ENCODE data around the gene TMEM132D. TPM values are rescaled to one million over a fixed set of nuclear protein-coding genes. Genes with fewer than 3 reads are reported as not detected.

TMEM132D gene
- total and polyA plus RNA-seq, 2 donors from 2014 or later, result 0.13 TPM; not detected in 1

- TF ChIP-seq CTCF (IDR thresholded peaks at IDR 0.05; ENCODE audit: borderline replicate concordance, extremely low read depth, insufficient read depth), result no peak
- no peak for DNase-seq
- Histone ChIP-seq H3K9ac (ENCODE audit: low read length in 3 of 3) (no peak overlapping the region), H3K27me3 (ENCODE audit: control insufficient read depth, insufficient read depth, low read length) (no peaks in the 10 kb centered on the region), H3K4me3 (ENCODE audit: low read length in 3 of 3) (no peak overlapping the region), H3K36me3 (ENCODE audit: control insufficient read depth in 2 of 3, insufficient read depth in 3 of 3, low read length in 3 of 3) (no peaks in the 10 kb centered on the region), H3K27ac (ENCODE audit: low read depth in 2 of 2, low read length in 2 of 2) (no peak overlapping the region), H3K9me3 (ENCODE audit: control insufficient read depth in 2 of 3, insufficient read depth in 1 of 3, low read length in 3 of 3) (no peaks in the 10 kb centered on the region), H3K4me1 (ENCODE audit: control insufficient read depth in 2 of 3, insufficient read depth in 2 of 3, low read depth in 1 of 3, low read length in 3 of 3) (no peaks in the 10 kb centered on the region)
- FAIRE-seq, result no peak
- intact Hi-C loops (cut with DNase I), result no loop called here
Observed at GRCh38 chr12:129776977-129777667, 126.7 kb downstream of the TMEM132D start.

- no peak overlapping the region for H3K9ac ChIP-seq (ENCODE audit: low read length in 3 of 3)
- no peak for TF ChIP-seq CTCF (IDR thresholded peaks at IDR 0.05; ENCODE audit: borderline replicate concordance, extremely low read depth, insufficient read depth)
- FAIRE-seq (no peak), DNase-seq (peak in 3 of 5 donors; percentile 18 to 52 (median 41))
- H3K27me3 ChIP-seq (ENCODE audit: control insufficient read depth, insufficient read depth, low read length), result no peaks in the 10 kb centered on the region
- H3K4me1 ChIP-seq (ENCODE audit: control insufficient read depth in 2 of 3, insufficient read depth in 2 of 3, low read depth in 1 of 3, low read length in 3 of 3), result no peaks in the 10 kb centered on the region
- no peaks in the 10 kb centered on the region for H3K9me3 ChIP-seq (ENCODE audit: control insufficient read depth in 2 of 3, insufficient read depth in 1 of 3, low read length in 3 of 3)
- intact Hi-C loops (cut with DNase I), result no loop called here
- H3K27ac ChIP-seq (ENCODE audit: low read depth in 2 of 2, low read length in 2 of 2), result no peak overlapping the region
- no peaks in the 10 kb centered on the region for H3K36me3 ChIP-seq (ENCODE audit: control insufficient read depth in 2 of 3, insufficient read depth in 3 of 3, low read length in 3 of 3)
- no peak overlapping the region for H3K4me3 ChIP-seq (ENCODE audit: low read length in 3 of 3)
Observed at GRCh38 chr12:129772501-129773493, 131.0 kb downstream of the TMEM132D start.

GRCh38 chr12:129771238-129771637, 132.6 kb downstream of the TMEM132D start:
- intact Hi-C loops (cut with DNase I), result no loop called here
- no peaks in the 10 kb centered on the region for H3K9me3 ChIP-seq (ENCODE audit: control insufficient read depth in 2 of 3, insufficient read depth in 1 of 3, low read length in 3 of 3)
- DNase-seq (no peak), FAIRE-seq (no peak)
- H3K4me3 ChIP-seq (ENCODE audit: low read length in 3 of 3), result no peak overlapping the region
- no peaks in the 10 kb centered on the region for H3K4me1 ChIP-seq (ENCODE audit: control insufficient read depth in 2 of 3, insufficient read depth in 2 of 3, low read depth in 1 of 3, low read length in 3 of 3)
- no peaks in the 10 kb centered on the region for H3K36me3 ChIP-seq (ENCODE audit: control insufficient read depth in 2 of 3, insufficient read depth in 3 of 3, low read length in 3 of 3)
- TF ChIP-seq CTCF (IDR thresholded peaks at IDR 0.05; ENCODE audit: borderline replicate concordance, extremely low read depth, insufficient read depth), result no peak
- H3K27me3 ChIP-seq (ENCODE audit: control insufficient read depth, insufficient read depth, low read length), result no peaks in the 10 kb centered on the region
- no peak overlapping the region for H3K27ac ChIP-seq (ENCODE audit: low read depth in 2 of 2, low read length in 2 of 2)
- H3K9ac ChIP-seq (ENCODE audit: low read length in 3 of 3), result no peak overlapping the region

All from kidney (tissue), 14 donors.